Activated CD4-positive, alpha-beta T cell treated with anti-CD3 and anti-CD28 coated beads for 48 hours (primary cell): Measurements from ENCODE around the gene BRSK2.
A peak's percentile ranks its signal among the peaks of the same experiment; 100 is the strongest.

ENCODE experiments used
- DNase-seq: peaks from one replicate; pipeline ENCODE4 v3.0.0-alpha.2; 2020

The BRSK2 gene

GRCh38 chr11:1470681-1471611, 81.2 kb downstream of the BRSK2 start:
- DNase-seq: no peak

- no peak for DNase-seq
Measured at GRCh38 chr11:1471736-1472135, 82.0 kb downstream of the BRSK2 start.

- no peak for DNase-seq
Measured at GRCh38 chr11:1472180-1473005, 82.7 kb downstream of the BRSK2 start.

GRCh38 chr11:1473011-1473628, 83.4 kb downstream of the BRSK2 start:
- DNase-seq: no peak

GRCh38 chr11:1473786-1474185, 84.1 kb downstream of the BRSK2 start:
- no peak for DNase-seq

- DNase-seq: no peak
Measured at GRCh38 chr11:1475841-1476240, 86.1 kb downstream of the BRSK2 start.

GRCh38 chr11:1476940-1477736, 87.4 kb downstream of the BRSK2 start:
- DNase-seq: no peak

- DNase-seq: no peak
Measured at GRCh38 chr11:1478011-1478410, 88.3 kb downstream of the BRSK2 start.

- DNase-seq: no peak
Measured at GRCh38 chr11:1478544-1478943, 88.8 kb downstream of the BRSK2 start.

- no peak for DNase-seq
Measured at GRCh38 chr11:1479006-1479677, 89.4 kb downstream of the BRSK2 start.

GRCh38 chr11:1479678-1480118, 90.0 kb downstream of the BRSK2 start:
- DNase-seq: no peak

- no peak for DNase-seq
Measured at GRCh38 chr11:1480191-1480554, 90.4 kb downstream of the BRSK2 start.

GRCh38 chr11:1480555-1481482, 91.1 kb downstream of the BRSK2 start:
- DNase-seq: no peak

GRCh38 chr11:1481483-1481825, 91.7 kb downstream of the BRSK2 start:
- no peak for DNase-seq

- DNase-seq: no peak
Measured at GRCh38 chr11:1481861-1482441, 92.2 kb downstream of the BRSK2 start.

- DNase-seq: peak; percentile 11
Measured at GRCh38 chr11:1482581-1483444, 93.1 kb downstream of the BRSK2 start.

- no peak for DNase-seq
Measured at GRCh38 chr11:1483445-1483961, 93.8 kb downstream of the BRSK2 start.

- no peak for DNase-seq
Measured at GRCh38 chr11:1484061-1484671, 94.4 kb downstream of the BRSK2 start.
